ENCODE results near the gene GPR55.

GPR55 gene

GRCh38 chr2:230896346-230897115, 28.5 kb downstream of the GPR55 start:
- TF ChIP-seq CTCF (IDR thresholded peaks at IDR 0.05; ENCODE audit: control insufficient read depth, insufficient read depth, low read depth, low read length, missing control alignments): no peak
- no peak overlapping the region for H3K4me3 ChIP-seq (ENCODE audit: control insufficient read depth, low read depth, low read length)
- DNase-seq (ENCODE audit: low read depth): no peak

DNA sequence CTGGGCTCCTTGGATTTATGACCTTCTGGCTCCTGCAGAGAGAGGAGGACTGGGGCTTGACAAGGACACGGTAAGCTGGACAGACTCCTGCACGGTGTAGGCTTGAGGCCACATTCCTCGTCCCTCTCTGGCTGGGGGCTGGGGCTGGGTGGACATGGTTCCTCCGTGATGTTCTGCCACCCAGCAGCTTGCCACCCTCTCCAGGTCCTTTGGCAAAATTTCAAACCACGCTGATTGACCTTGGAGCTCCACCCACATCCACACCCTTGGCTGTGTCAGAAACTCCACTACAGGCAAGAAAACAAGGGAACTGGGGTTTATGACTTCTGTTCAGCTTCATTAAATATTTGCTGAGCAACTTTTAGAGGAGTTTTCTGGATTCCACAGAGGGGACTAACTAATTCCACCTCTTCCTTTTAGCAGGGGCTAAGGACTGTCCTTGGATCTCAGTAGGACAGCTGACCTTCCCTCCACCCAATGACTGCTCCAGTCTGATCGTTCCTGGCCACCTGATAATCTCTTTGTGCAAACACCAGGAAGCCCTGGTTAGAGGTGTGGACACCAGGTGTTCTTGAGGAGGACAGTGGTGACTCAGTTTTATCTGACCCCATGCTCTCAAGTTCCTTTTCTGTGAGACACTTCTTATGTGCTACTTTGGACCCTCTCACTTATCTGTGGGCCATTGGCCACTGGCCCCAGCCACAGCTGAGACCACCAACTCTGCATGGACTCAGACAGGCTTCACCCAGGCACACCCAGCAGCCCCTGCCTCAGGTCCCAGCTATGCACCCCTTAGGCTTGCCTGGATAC, 29.3 kb downstream of the GPR55 start:
- no peak overlapping the region for H3K4me3 ChIP-seq (ENCODE audit: control insufficient read depth, low read depth, low read length)
- no peak for DNase-seq (ENCODE audit: low read depth)
- no peak for TF ChIP-seq CTCF (IDR thresholded peaks at IDR 0.05; ENCODE audit: control insufficient read depth, insufficient read depth, low read depth, low read length, missing control alignments)

GRCh38 chr2:230893841-230894781, 30.9 kb downstream of the GPR55 start:
- TF ChIP-seq CTCF (IDR thresholded peaks at IDR 0.05; ENCODE audit: control insufficient read depth, insufficient read depth, low read depth, low read length, missing control alignments): no peak
- no peak overlapping the region for H3K4me3 ChIP-seq (ENCODE audit: control insufficient read depth, low read depth, low read length)
- DNase-seq (ENCODE audit: low read depth): no peak

- no peak overlapping the region for H3K4me3 ChIP-seq (ENCODE audit: control insufficient read depth, low read depth, low read length)
- TF ChIP-seq CTCF (IDR thresholded peaks at IDR 0.05; ENCODE audit: control insufficient read depth, insufficient read depth, low read depth, low read length, missing control alignments): no peak
- no peak for DNase-seq (ENCODE audit: low read depth)
These were observed 31.7 kb downstream of the GPR55 start for GRCh38 chr2:230893338-230893737.

DNA sequence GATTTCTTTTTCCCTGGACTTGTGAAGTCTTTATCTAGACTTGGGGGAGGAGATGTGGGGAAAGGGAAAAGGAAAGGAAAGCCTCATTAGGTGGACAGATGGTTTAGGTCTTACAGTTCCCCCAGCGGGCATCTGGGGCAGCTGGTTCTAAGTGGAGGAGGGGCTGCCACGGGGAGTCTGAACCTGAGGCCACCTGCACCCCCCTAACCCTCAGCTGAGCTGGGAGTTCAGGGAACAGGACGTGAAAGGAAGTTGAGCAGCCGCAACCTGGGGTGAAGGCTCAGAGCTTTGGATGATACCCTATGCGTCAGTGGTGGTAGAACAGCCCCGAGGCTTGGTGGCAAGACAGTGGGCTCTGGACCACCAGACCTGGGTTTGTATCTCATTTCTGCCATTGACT, 33.5 kb downstream of the GPR55 start:
- no peak for TF ChIP-seq CTCF (IDR thresholded peaks at IDR 0.05; ENCODE audit: control insufficient read depth, insufficient read depth, low read depth, low read length, missing control alignments)
- no peak overlapping the region for H3K4me3 ChIP-seq (ENCODE audit: control insufficient read depth, low read depth, low read length)
- no peak for DNase-seq (ENCODE audit: low read depth)

GRCh38 chr2:230891064-230891463, 34.0 kb downstream of the GPR55 start:
- TF ChIP-seq CTCF (IDR thresholded peaks at IDR 0.05; ENCODE audit: control insufficient read depth, insufficient read depth, low read depth, low read length, missing control alignments): no peak
- no peak for DNase-seq (ENCODE audit: low read depth)
- H3K4me3 ChIP-seq (ENCODE audit: control insufficient read depth, low read depth, low read length): no peak overlapping the region
